ENCODE measurements around the gene CLCA4. TPM values are rescaled to one million over a fixed set of nuclear protein-coding genes. Genes with fewer than 3 reads are reported as not detected.

CLCA4 gene
- total and polyA plus RNA-seq, 2 of the 4 experiments (the other 2 are of a cell fraction) = not detected

GRCh38 chr1:86542631-86543030 lies 4.2 kb upstream of the CLCA4 start:
- BruUV-seq (replicated peaks) = no TSS peak
- ChIA-PET POLR2A (ENCODE audit: unreplicated experiment) (no interaction called here), CTCF (interaction anchor here (0.8 to 1.4 kb wide), 3 partner anchors 10 to 75 kb away, joined by 3 to 4 read pairs (median 3); no protein-coding TSS in a partner anchor)
- H3K18ac ChIP-seq (ENCODE audit: low read depth, low read length) = no peak overlapping the region
- no peak for ATAC-seq (ENCODE audit: low read depth)
- no peaks in the 10 kb centered on the region for H3K79me1 ChIP-seq (ENCODE audit: low read depth in 1 of 2, low read length in 2 of 2)
- H3K36me3 ChIP-seq (ENCODE audit: control insufficient read depth, insufficient read depth, low read length) = no peaks in the 10 kb centered on the region
- H3K9ac ChIP-seq (ENCODE audit: low read depth, low read length) = no peak overlapping the region
- H3K27ac ChIP-seq (ENCODE audit: insufficient read depth, low read length) = no peak overlapping the region
- intact Hi-C loops (cut with micrococcal nuclease) = no loop called here
- DNase-seq = no peak
- H2AFZ ChIP-seq (replicated peaks; ENCODE audit: low read length, poor library complexity) = no peak overlapping the region
- H3K27me3 ChIP-seq (ENCODE audit: control insufficient read depth, insufficient read depth, low read length) = peaks cover 1% of the 10 kb centered on the region; the same call in 1 of the 2 replicates
- TF ChIP-seq FOS (IDR thresholded peaks at IDR 0.05; ENCODE audit: low read depth, low read length) = no peak
- TF ChIP-seq, protein P1, sequence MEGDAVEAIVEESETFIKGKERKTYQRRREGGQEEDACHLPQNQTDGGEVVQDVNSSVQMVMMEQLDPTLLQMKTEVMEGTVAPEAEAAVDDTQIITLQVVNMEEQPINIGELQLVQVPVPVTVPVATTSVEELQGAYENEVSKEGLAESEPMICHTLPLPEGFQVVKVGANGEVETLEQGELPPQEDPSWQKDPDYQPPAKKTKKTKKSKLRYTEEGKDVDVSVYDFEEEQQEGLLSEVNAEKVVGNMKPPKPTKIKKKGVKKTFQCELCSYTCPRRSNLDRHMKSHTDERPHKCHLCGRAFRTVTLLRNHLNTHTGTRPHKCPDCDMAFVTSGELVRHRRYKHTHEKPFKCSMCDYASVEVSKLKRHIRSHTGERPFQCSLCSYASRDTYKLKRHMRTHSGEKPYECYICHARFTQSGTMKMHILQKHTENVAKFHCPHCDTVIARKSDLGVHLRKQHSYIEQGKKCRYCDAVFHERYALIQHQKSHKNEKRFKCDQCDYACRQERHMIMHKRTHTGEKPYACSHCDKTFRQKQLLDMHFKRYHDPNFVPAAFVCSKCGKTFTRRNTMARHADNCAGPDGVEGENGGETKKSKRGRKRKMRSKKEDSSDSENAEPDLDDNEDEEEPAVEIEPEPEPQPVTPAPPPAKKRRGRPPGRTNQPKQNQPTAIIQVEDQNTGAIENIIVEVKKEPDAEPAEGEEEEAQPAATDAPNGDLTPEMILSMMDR (conservative IDR thresholded peaks at IDR 0.05; ENCODE audit: low read depth, low read length) = no peak
- TF ChIP-seq RFX5 (IDR thresholded peaks at IDR 0.05; ENCODE audit: low read depth, low read length) = no peak
- no peak for TF ChIP-seq CEBPB (IDR thresholded peaks at IDR 0.05; ENCODE audit: low read depth, low read length)
- no peak for TF ChIP-seq RCOR1 (IDR thresholded peaks at IDR 0.05; ENCODE audit: insufficient replicate concordance, low read length)
- no peak for TF ChIP-seq MAZ (IDR thresholded peaks at IDR 0.05; ENCODE audit: borderline replicate concordance, low read depth, low read length)
- no peak for TF ChIP-seq MAFK (IDR thresholded peaks at IDR 0.05; ENCODE audit: low read depth, low read length)
- TF ChIP-seq POLR2A (IDR thresholded peaks at IDR 0.05; ENCODE audit: low read depth, low read length) = no peak
- TF ChIP-seq MXI1 (IDR thresholded peaks at IDR 0.05; ENCODE audit: borderline replicate concordance, low read depth, low read length) = no peak
- no peak for TF ChIP-seq CHD1 (IDR thresholded peaks at IDR 0.05; ENCODE audit: low read depth, low read length)
- no peak for TF ChIP-seq SMC3 (IDR thresholded peaks at IDR 0.05; ENCODE audit: low read depth, low read length)
- no peak for TF ChIP-seq NFE2L2 (IDR thresholded peaks at IDR 0.05; ENCODE audit: low read depth, low read length)
- dilution Hi-C loops (cut with HindIII; ENCODE audit: low sequenced_read_pairs, unreplicated experiment) = no loop called here
- H3K4me1 ChIP-seq (ENCODE audit: control insufficient read depth, insufficient read depth, low read length) = no peaks in the 10 kb centered on the region
- no peaks in the 10 kb centered on the region for H3K9me1 ChIP-seq (ENCODE audit: insufficient read depth, low read length)
- H3K14ac ChIP-seq (replicated peaks; ENCODE audit: low read depth, low read length) = no peak overlapping the region
- H2BK120ac ChIP-seq (ENCODE audit: low read depth, low read length) = no peak overlapping the region
- no peak overlapping the region for H2BK15ac ChIP-seq (ENCODE audit: low read depth, low read length)
- in situ Hi-C loops (cut with MboI; ENCODE audit: low sequenced_read_pairs) = no loop called here
- no peaks in the 10 kb centered on the region for H4K20me1 ChIP-seq (ENCODE audit: insufficient read depth, low read length)
- no peaks in the 10 kb centered on the region for H3K9me3 ChIP-seq (ENCODE audit: control insufficient read depth, insufficient read depth, low read length)
- no peak overlapping the region for H3K23ac ChIP-seq (ENCODE audit: low read depth, low read length)
- no peak overlapping the region for H2AK9ac ChIP-seq (replicated peaks; ENCODE audit: low read depth, low read length, poor library complexity)
- H3K56ac ChIP-seq (ENCODE audit: extremely low read depth, insufficient read depth, low read length) = no peak overlapping the region
- no peak overlapping the region for H4K5ac ChIP-seq (ENCODE audit: low read depth, low read length)
- no peak overlapping the region for H3K4me2 ChIP-seq (ENCODE audit: low read depth, low read length)
- H2AK5ac ChIP-seq (ENCODE audit: low read depth, low read length) = no peak overlapping the region
- H3K4ac ChIP-seq (ENCODE audit: low read depth, low read length) = no peak overlapping the region
- H2BK20ac ChIP-seq (ENCODE audit: low read depth, low read length) = no peak overlapping the region
- H4K8ac ChIP-seq (ENCODE audit: low read depth in 2 of 2, low read length in 2 of 2) = no peak overlapping the region
- H2BK5ac ChIP-seq (ENCODE audit: low read depth, low read length, poor library complexity, severe bottlenecking) = no peak overlapping the region
- H3K4me3 ChIP-seq (ENCODE audit: insufficient read depth, low read depth, low read length) = no peak overlapping the region
- no peak overlapping the region for H4K91ac ChIP-seq (ENCODE audit: insufficient read depth, low read depth, low read length)
